CD4-positive, alpha-beta T cell treated with Interleukin-2 at 100 ng/mL for 4 hours (primary cell): Measurements from ENCODE around the gene MAP4.

Experiments
- DNase-seq: peaks from one replicate; pipeline ENCODE4 v3.0.0-alpha.2; 2020; ENCODE audit warnings: low spot score

MAP4 gene

GRCh38 chr3:47964740-47965139, 51.5 kb downstream of the MAP4 start:
- DNase-seq = no peak

- peak; percentile 44 for DNase-seq
These were observed 54.2 kb downstream of the MAP4 start for GRCh38 chr3:47961815-47962606.

- DNase-seq = no peak
These were observed 55.2 kb downstream of the MAP4 start for GRCh38 chr3:47961036-47961435.

- no peak for DNase-seq
These were observed 59.7 kb downstream of the MAP4 start for GRCh38 chr3:47956521-47956920.

- no peak for DNase-seq
These were observed 61.6 kb downstream of the MAP4 start for GRCh38 chr3:47954567-47954966.

GRCh38 chr3:47950453-47951169, 65.6 kb downstream of the MAP4 start:
- DNase-seq = no peak

- DNase-seq = no peak
These were observed 66.2 kb downstream of the MAP4 start for GRCh38 chr3:47949979-47950378.

GRCh38 chr3:47940232-47940631, 76.0 kb downstream of the MAP4 start:
- DNase-seq = no peak

GRCh38 chr3:47932421-47932820, 83.8 kb downstream of the MAP4 start:
- DNase-seq = no peak

- no peak for DNase-seq
These were observed 85.2 kb downstream of the MAP4 start for GRCh38 chr3:47930979-47931378.

- no peak for DNase-seq
These were observed 99.5 kb downstream of the MAP4 start for GRCh38 chr3:47916696-47917095.

GRCh38 chr3:47916201-47916600, 100.0 kb downstream of the MAP4 start:
- DNase-seq = no peak

GRCh38 chr3:47912006-47912504, 104.2 kb downstream of the MAP4 start:
- no peak for DNase-seq

- DNase-seq = no peak
These were observed 105.3 kb downstream of the MAP4 start for GRCh38 chr3:47910777-47911440.

- no peak for DNase-seq
These were observed 106.0 kb downstream of the MAP4 start for GRCh38 chr3:47910233-47910632.

- no peak for DNase-seq
These were observed 106.6 kb downstream of the MAP4 start for GRCh38 chr3:47909607-47910006.

GRCh38 chr3:47908744-47909143, 107.5 kb downstream of the MAP4 start:
- no peak for DNase-seq

- DNase-seq = no peak
These were observed 108.4 kb downstream of the MAP4 start for GRCh38 chr3:47907784-47908183.

- no peak for DNase-seq
These were observed 113.5 kb downstream of the MAP4 start for GRCh38 chr3:47902746-47903145.

- DNase-seq = no peak
These were observed 114.9 kb downstream of the MAP4 start for GRCh38 chr3:47901280-47901833.

- DNase-seq = no peak
These were observed 116.6 kb downstream of the MAP4 start for GRCh38 chr3:47899495-47900108.

GRCh38 chr3:47897954-47898353, 118.3 kb downstream of the MAP4 start:
- no peak for DNase-seq
